Activated CD8-positive, alpha-beta memory T cell treated with anti-CD3 and anti-CD28 coated beads for 48 hours (primary cell): ENCODE results near the gene SLC22A3.
"Not testable (repeated sequence)": the region's sequence is repeated elsewhere in the genome, so short reads cannot be mapped to it uniquely, and the experiment has no call there.

Experiments
- DNase-seq, 3 experiments: peaks; one replicate each; pipeline ENCODE4 v3.0.0-alpha.2; 2020; ENCODE audit warnings: low read depth in 2 of 3, low spot score in 2 of 3

Gene SLC22A3

GRCh38 chr6:160348223-160349019 lies at the start of gene SLC22A3:
Gene SLC22A3, plus strand, starts transcription at chr6:160348378. Its CDS starts 42 bp downstream, at chr6:160348420.
- no peak for DNase-seq

- DNase-seq = no peak
These were observed 48.6 kb upstream of the SLC22A3 start for GRCh38 chr6:160299559-160299958.

- no peak for DNase-seq
These were observed 48.0 kb upstream of the SLC22A3 start for GRCh38 chr6:160300076-160300695.

GRCh38 chr6:160301339-160301738 lies 46.8 kb upstream of the SLC22A3 start:
- no peak for DNase-seq

- DNase-seq = not testable (repeated sequence)
These were observed 45.6 kb upstream of the SLC22A3 start for GRCh38 chr6:160302431-160303082.

GRCh38 chr6:160303806-160304205 lies 44.4 kb upstream of the SLC22A3 start:
- no peak for DNase-seq

- DNase-seq = no peak
These were observed 42.1 kb upstream of the SLC22A3 start for GRCh38 chr6:160305926-160306713.

- DNase-seq = no peak
These were observed 38.5 kb upstream of the SLC22A3 start for GRCh38 chr6:160309718-160310117.

- DNase-seq = no peak
These were observed 35.3 kb upstream of the SLC22A3 start for GRCh38 chr6:160312900-160313299.

GRCh38 chr6:160315310-160315709 lies 32.9 kb upstream of the SLC22A3 start:
- DNase-seq = no peak

- DNase-seq = no peak
These were observed 31.9 kb upstream of the SLC22A3 start for GRCh38 chr6:160316261-160316660.

- DNase-seq = no peak
These were observed 28.9 kb upstream of the SLC22A3 start for GRCh38 chr6:160319246-160319645.

- no peak for DNase-seq
These were observed 26.3 kb upstream of the SLC22A3 start for GRCh38 chr6:160321729-160322505.

- DNase-seq = no peak
These were observed 20.2 kb upstream of the SLC22A3 start for GRCh38 chr6:160327981-160328380.

- DNase-seq = no peak
These were observed 19.7 kb upstream of the SLC22A3 start for GRCh38 chr6:160328447-160328846.

GRCh38 chr6:160329188-160329587 lies 19.0 kb upstream of the SLC22A3 start:
- DNase-seq = no peak

- DNase-seq = no peak
These were observed 17.6 kb upstream of the SLC22A3 start for GRCh38 chr6:160330619-160331018.

GRCh38 chr6:160331204-160331603 lies 17.0 kb upstream of the SLC22A3 start:
- DNase-seq = no peak

GRCh38 chr6:160331753-160332152 lies 16.4 kb upstream of the SLC22A3 start:
- DNase-seq = no peak

GRCh38 chr6:160333101-160333500 lies 15.1 kb upstream of the SLC22A3 start:
- no peak for DNase-seq

- no peak for DNase-seq
These were observed 14.3 kb upstream of the SLC22A3 start for GRCh38 chr6:160333841-160334240.
